Fibroblast of upper back skin (primary cell): ENCODE measurements around the gene CACNB4.
A peak's percentile ranks its signal among the peaks of the same experiment; 100 is the strongest.
"Not testable (repeated sequence)": the region's sequence is repeated elsewhere in the genome, so short reads cannot be mapped to it uniquely, and the experiment has no call there.

Source experiments
- DNase-seq: peaks from one replicate; pipeline ENCODE4 v3.0.0-alpha.2; 2013

CACNB4 gene

GRCh38 chr2:151810489-151810888 lies 288.4 kb downstream of the CACNB4 start:
- no peak for DNase-seq

GRCh38 chr2:151809073-151809383 lies 289.8 kb downstream of the CACNB4 start:
- DNase-seq: no peak

GRCh38 chr2:151808258-151809072 lies 290.4 kb downstream of the CACNB4 start:
- DNase-seq: peak; percentile 27

GRCh38 chr2:151805961-151806360 lies 292.9 kb downstream of the CACNB4 start:
- DNase-seq: no peak

- no peak for DNase-seq
Observed at GRCh38 chr2:151805343-151805742, 293.5 kb downstream of the CACNB4 start.

- no peak for DNase-seq
Observed at GRCh38 chr2:151803811-151804210, 295.0 kb downstream of the CACNB4 start.

GRCh38 chr2:151802315-151802714 lies 296.5 kb downstream of the CACNB4 start:
- no peak for DNase-seq

GRCh38 chr2:151799886-151800292 lies 299.0 kb downstream of the CACNB4 start:
- no peak for DNase-seq

- DNase-seq: peak; percentile 10
Observed at GRCh38 chr2:151796774-151797173, 302.1 kb downstream of the CACNB4 start.

- DNase-seq: peak; percentile 6
Observed at GRCh38 chr2:151795646-151796240, 303.1 kb downstream of the CACNB4 start.

- DNase-seq: not testable (repeated sequence)
Observed at GRCh38 chr2:151794422-151794821, 304.4 kb downstream of the CACNB4 start.

- peak; percentile 4 for DNase-seq
Observed at GRCh38 chr2:151793123-151793522, 305.7 kb downstream of the CACNB4 start.

- no peak for DNase-seq
Observed at GRCh38 chr2:151792589-151792988, 306.3 kb downstream of the CACNB4 start.

GRCh38 chr2:151791545-151791944 lies 307.3 kb downstream of the CACNB4 start:
- no peak for DNase-seq

- DNase-seq: no peak
Observed at GRCh38 chr2:151790689-151791088, 308.2 kb downstream of the CACNB4 start.

GRCh38 chr2:151789055-151789834 lies 309.6 kb downstream of the CACNB4 start:
- DNase-seq: no peak

GRCh38 chr2:151786483-151786882 lies 312.4 kb downstream of the CACNB4 start:
- no peak for DNase-seq

- DNase-seq: no peak
Observed at GRCh38 chr2:151786077-151786476, 312.8 kb downstream of the CACNB4 start.

GRCh38 chr2:151783133-151783520 lies 315.7 kb downstream of the CACNB4 start:
- DNase-seq: no peak
